Glomerular visceral epithelial cell (primary cell): ENCODE data around the gene ECT2L.

Source experiments
- DNase-seq: peaks from one replicate; pipeline ENCODE4 v3.0.0-alpha.2; 2016; ENCODE audit errors: extremely low spot score

ECT2L gene

GRCh38 chr6:138795809-138796603 is at the start of gene ECT2L:
Gene ECT2L, plus strand, starts transcription at chr6:138796087. Its CDS starts 17,188 bp downstream, at chr6:138813275.
- no peak for DNase-seq

GRCh38 chr6:138752017-138752416 is 43.9 kb upstream of the ECT2L start:
- DNase-seq = no peak

GRCh38 chr6:138757136-138757535 is 38.8 kb upstream of the ECT2L start:
- no peak for DNase-seq

- DNase-seq = peak; percentile 42
Observed at GRCh38 chr6:138765896-138766655, 29.8 kb upstream of the ECT2L start.

- no peak for DNase-seq
Observed at GRCh38 chr6:138769102-138769676, 26.7 kb upstream of the ECT2L start.

GRCh38 chr6:138772596-138773176 is 23.2 kb upstream of the ECT2L start:
- DNase-seq = no peak

GRCh38 chr6:138773177-138774091 is 22.5 kb upstream of the ECT2L start, which contains the start of gene CCDC28A:
Gene CCDC28A, plus strand, starts transcription at chr6:138773769. Its CDS starts 2,352 bp downstream, at chr6:138776121.
- peak; percentile 94 for DNase-seq

- DNase-seq = no peak
Observed at GRCh38 chr6:138774370-138774769, 21.5 kb upstream of the ECT2L start.

- DNase-seq = no peak
Observed at GRCh38 chr6:138776659-138777058, 19.2 kb upstream of the ECT2L start.

- DNase-seq = no peak
Observed at GRCh38 chr6:138778331-138778730, 17.6 kb upstream of the ECT2L start.

GRCh38 chr6:138782243-138782642 is 13.6 kb upstream of the ECT2L start:
- DNase-seq = no peak

GRCh38 chr6:138785079-138785478 is 10.8 kb upstream of the ECT2L start:
- no peak for DNase-seq

GRCh38 chr6:138785980-138786379 is 9.9 kb upstream of the ECT2L start:
- DNase-seq = no peak

GRCh38 chr6:138787138-138787537 is 8.7 kb upstream of the ECT2L start:
- no peak for DNase-seq

GRCh38 chr6:138796771-138797170 is 884 bp downstream of the ECT2L start:
- DNase-seq = no peak

- no peak for DNase-seq
Observed at GRCh38 chr6:138797806-138798446, 2.0 kb downstream of the ECT2L start.

GRCh38 chr6:138800377-138801150 is 4.7 kb downstream of the ECT2L start:
- DNase-seq = no peak

GRCh38 chr6:138803331-138803730 is 7.4 kb downstream of the ECT2L start:
- no peak for DNase-seq

- no peak for DNase-seq
Observed at GRCh38 chr6:138803861-138804260, 8.0 kb downstream of the ECT2L start.
